SK-N-SH treated with all-trans-retinoic acid at 6 μM for 48 hours (cell line): ENCODE data around the gene GOLGA5.

ENCODE experiments used
- ATAC-seq: fragments of 200-7000 bp; cut with Tn5 transposase; 3 replicates; pipeline ENCODE4 v1.9.1; 2020; ENCODE audit warnings: mild to moderate bottlenecking, moderate library complexity
- ARNTL ChIP-seq: fragments of 450-650 bp; formaldehyde crosslinking; IDR thresholded peaks from 2 replicates; pipeline ENCODE4 v1.5.0; 2020; ENCODE audit warnings: low read depth, mild to moderate bottlenecking, moderate library complexity, borderline replicate concordance
- BACH2 ChIP-seq: fragments of 250-450 bp; sonication (Bioruptor Pico); IDR thresholded peaks from 2 replicates; pipeline ENCODE4 v1.9.0; 2021; ENCODE audit warnings: mild to moderate bottlenecking, borderline replicate concordance
- CSDC2 ChIP-seq: fragments of 250-450 bp; sonication (Bioruptor Pico); IDR thresholded peaks from 2 replicates; pipeline ENCODE4 v1.5.0; 2020; ENCODE audit warnings: mild to moderate bottlenecking, moderate library complexity
- ESRRG ChIP-seq: fragments of 250-450 bp; sonication (Bioruptor Pico); IDR thresholded peaks from 2 replicates; pipeline ENCODE4 v1.6.1; 2021; ENCODE audit warnings: mild to moderate bottlenecking
- GLIS3 ChIP-seq: fragments of 250-450 bp; sonication (Bioruptor Pico); IDR thresholded peaks from 2 replicates; pipeline ENCODE4 v1.5.0; 2020; ENCODE audit warnings: mild to moderate bottlenecking, moderate library complexity
- ISL1 ChIP-seq: fragments of 250-450 bp; sonication (Bioruptor Pico); IDR thresholded peaks from 2 replicates; pipeline ENCODE4 v2.1.2; 2022; ENCODE audit warnings: mild to moderate bottlenecking, moderate library complexity
- OSR1 ChIP-seq: fragments of 250-450 bp; sonication (Bioruptor Pico); IDR thresholded peaks from 2 replicates; pipeline ENCODE4 v1.8.0; 2022; ENCODE audit warnings: moderate library complexity, mild to moderate bottlenecking, inconsistent platforms
- PPARA ChIP-seq: fragments of 250-450 bp; sonication (Bioruptor Pico); IDR thresholded peaks from 2 replicates; pipeline ENCODE4 v1.5.0; 2020; ENCODE audit warnings: mild to moderate bottlenecking, borderline replicate concordance
- TCF4 ChIP-seq: fragments of 250-450 bp; sonication (Bioruptor Pico); IDR thresholded peaks from 2 replicates; pipeline ENCODE4 v1.8.0; 2021; ENCODE audit warnings: mild to moderate bottlenecking, moderate library complexity, borderline replicate concordance
- TOX ChIP-seq: fragments of 250-450 bp; sonication (Bioruptor Pico); IDR thresholded peaks from 2 replicates; pipeline ENCODE4 v1.8.0; 2021; ENCODE audit warnings: mild to moderate bottlenecking, moderate library complexity, borderline replicate concordance
- ZC3H10 ChIP-seq: fragments of 250-450 bp; sonication (Bioruptor Pico); IDR thresholded peaks from 2 replicates; pipeline ENCODE4 v1.5.1; 2021; ENCODE audit warnings: mild to moderate bottlenecking, moderate library complexity
- ZFP3 ChIP-seq: fragments of 250-450 bp; sonication (Bioruptor Pico); IDR thresholded peaks from 2 replicates; pipeline ENCODE4 v1.5.0; 2020; ENCODE audit warnings: mild to moderate bottlenecking, moderate library complexity
- ZNF565 ChIP-seq: fragments of 450-650 bp; formaldehyde crosslinking; conservative IDR thresholded peaks from 2 replicates; pipeline ENCODE4 v1.5.0; 2020; ENCODE audit warnings: low read depth, mild to moderate bottlenecking, moderate library complexity
- ZNF70 ChIP-seq: fragments of 450-650 bp; formaldehyde crosslinking; IDR thresholded peaks from 2 replicates; pipeline ENCODE4 v1.5.0; 2020; ENCODE audit warnings: mild to moderate bottlenecking, moderate library complexity
- ZNF8 ChIP-seq: fragments of 450-650 bp; formaldehyde crosslinking; IDR thresholded peaks from 2 replicates; pipeline ENCODE4 v1.5.0; 2020; ENCODE audit warnings: mild to moderate bottlenecking, moderate library complexity
- TF ChIP-seq, protein P1 (sequence below): fragments of 250-450 bp; sonication (Bioruptor Pico); IDR thresholded peaks from 2 replicates; pipeline ENCODE4 v1.8.0; 2021; ENCODE audit warnings: low read depth, mild to moderate bottlenecking, moderate library complexity, borderline replicate concordance
- TF ChIP-seq, protein P2 (sequence below): fragments of 250-450 bp; sonication (Bioruptor Pico); IDR thresholded peaks from 2 replicates; pipeline ENCODE4 v1.5.0; 2020; ENCODE audit warnings: mild to moderate bottlenecking, moderate library complexity
- TF ChIP-seq, protein P3 (sequence below): fragments of 250-450 bp; sonication (Bioruptor Pico); IDR thresholded peaks from 2 replicates; pipeline ENCODE4 v1.5.1; 2021; ENCODE audit warnings: mild to moderate bottlenecking, moderate library complexity
- TF ChIP-seq, protein P4 (sequence below): fragments of 250-450 bp; sonication (Bioruptor Pico); IDR thresholded peaks from 2 replicates; pipeline ENCODE4 v1.8.0; 2020; ENCODE audit warnings: mild to moderate bottlenecking, moderate library complexity, borderline replicate concordance

The GOLGA5 gene

DNA sequence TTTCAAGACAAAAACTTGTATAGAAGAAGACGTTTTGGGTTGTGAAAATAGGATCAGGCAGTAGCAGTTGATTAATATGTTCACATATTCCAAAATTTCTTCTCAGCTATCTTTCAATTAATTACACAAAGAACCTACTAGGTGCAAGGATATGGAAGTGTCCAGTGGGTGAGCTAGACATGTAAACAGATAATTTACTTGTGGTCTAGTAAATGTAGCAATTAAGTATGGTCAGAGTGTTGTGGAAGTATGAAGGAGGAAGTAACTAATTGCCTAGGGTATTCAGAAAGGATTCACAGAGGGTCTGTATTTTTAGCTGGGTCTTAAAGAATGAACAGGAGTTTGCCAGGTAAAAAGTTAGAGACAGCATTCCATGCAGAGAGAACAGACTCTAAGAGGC lies 5.9 kb downstream of the GOLGA5 start:
- TF ChIP-seq ZNF70 (CRISPR knock-in tag) (no peak), ISL1 (CRISPR knock-in tag) (no peak), ARNTL (CRISPR knock-in tag) (no peak), ZNF565 (CRISPR knock-in tag) (no peak), CSDC2 (CRISPR knock-in tag) (no peak), TOX (CRISPR knock-in tag) (no peak), TCF4 (CRISPR knock-in tag) (no peak), ESRRG (no peak), PPARA (CRISPR knock-in tag) (no peak), GLIS3 (CRISPR knock-in tag) (no peak)
- TF ChIP-seq, protein P1, sequence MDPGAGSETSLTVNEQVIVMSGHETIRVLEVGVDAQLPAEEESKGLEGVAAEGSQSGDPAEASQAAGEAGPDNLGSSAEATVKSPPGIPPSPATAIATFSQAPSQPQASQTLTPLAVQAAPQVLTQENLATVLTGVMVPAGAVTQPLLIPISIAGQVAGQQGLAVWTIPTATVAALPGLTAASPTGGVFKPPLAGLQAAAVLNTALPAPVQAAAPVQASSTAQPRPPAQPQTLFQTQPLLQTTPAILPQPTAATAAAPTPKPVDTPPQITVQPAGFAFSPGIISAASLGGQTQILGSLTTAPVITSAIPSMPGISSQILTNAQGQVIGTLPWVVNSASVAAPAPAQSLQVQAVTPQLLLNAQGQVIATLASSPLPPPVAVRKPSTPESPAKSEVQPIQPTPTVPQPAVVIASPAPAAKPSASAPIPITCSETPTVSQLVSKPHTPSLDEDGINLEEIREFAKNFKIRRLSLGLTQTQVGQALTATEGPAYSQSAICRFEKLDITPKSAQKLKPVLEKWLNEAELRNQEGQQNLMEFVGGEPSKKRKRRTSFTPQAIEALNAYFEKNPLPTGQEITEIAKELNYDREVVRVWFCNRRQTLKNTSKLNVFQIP (CRISPR knock-in tag) = no peak
- TF ChIP-seq, protein P2, sequence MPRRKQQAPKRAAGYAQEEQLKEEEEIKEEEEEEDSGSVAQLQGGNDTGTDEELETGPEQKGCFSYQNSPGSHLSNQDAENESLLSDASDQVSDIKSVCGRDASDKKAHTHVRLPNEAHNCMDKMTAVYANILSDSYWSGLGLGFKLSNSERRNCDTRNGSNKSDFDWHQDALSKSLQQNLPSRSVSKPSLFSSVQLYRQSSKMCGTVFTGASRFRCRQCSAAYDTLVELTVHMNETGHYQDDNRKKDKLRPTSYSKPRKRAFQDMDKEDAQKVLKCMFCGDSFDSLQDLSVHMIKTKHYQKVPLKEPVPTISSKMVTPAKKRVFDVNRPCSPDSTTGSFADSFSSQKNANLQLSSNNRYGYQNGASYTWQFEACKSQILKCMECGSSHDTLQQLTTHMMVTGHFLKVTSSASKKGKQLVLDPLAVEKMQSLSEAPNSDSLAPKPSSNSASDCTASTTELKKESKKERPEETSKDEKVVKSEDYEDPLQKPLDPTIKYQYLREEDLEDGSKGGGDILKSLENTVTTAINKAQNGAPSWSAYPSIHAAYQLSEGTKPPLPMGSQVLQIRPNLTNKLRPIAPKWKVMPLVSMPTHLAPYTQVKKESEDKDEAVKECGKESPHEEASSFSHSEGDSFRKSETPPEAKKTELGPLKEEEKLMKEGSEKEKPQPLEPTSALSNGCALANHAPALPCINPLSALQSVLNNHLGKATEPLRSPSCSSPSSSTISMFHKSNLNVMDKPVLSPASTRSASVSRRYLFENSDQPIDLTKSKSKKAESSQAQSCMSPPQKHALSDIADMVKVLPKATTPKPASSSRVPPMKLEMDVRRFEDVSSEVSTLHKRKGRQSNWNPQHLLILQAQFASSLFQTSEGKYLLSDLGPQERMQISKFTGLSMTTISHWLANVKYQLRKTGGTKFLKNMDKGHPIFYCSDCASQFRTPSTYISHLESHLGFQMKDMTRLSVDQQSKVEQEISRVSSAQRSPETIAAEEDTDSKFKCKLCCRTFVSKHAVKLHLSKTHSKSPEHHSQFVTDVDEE (CRISPR knock-in tag) = no peak
- TF ChIP-seq, protein P3, sequence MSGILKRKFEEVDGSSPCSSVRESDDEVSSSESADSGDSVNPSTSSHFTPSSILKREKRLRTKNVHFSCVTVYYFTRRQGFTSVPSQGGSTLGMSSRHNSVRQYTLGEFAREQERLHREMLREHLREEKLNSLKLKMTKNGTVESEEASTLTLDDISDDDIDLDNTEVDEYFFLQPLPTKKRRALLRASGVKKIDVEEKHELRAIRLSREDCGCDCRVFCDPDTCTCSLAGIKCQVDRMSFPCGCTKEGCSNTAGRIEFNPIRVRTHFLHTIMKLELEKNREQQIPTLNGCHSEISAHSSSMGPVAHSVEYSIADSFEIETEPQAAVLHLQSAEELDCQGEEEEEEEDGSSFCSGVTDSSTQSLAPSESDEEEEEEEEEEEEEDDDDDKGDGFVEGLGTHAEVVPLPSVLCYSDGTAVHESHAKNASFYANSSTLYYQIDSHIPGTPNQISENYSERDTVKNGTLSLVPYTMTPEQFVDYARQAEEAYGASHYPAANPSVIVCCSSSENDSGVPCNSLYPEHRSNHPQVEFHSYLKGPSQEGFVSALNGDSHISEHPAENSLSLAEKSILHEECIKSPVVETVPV (CRISPR knock-in tag) = no peak
- no peak for ATAC-seq

DNA sequence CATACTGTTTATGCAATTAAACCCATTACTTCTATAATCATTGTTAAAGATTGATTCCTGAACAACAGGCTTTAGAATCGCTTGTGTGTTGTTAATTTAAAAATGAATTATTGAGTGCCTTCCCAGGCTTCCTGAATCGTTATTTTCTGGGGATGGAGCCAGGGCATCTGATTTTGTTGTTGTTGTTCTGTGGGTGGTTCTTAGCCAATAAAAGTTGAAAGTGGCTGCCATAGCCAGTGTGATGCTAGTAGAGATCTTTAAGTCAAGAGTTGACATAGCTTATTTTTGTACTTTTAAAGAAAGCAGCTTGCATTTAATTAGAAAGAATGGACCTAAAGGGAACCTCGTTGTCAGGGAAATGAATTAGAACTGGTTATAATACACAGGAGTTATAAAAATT lies 6.4 kb downstream of the GOLGA5 start:
- TF ChIP-seq, protein P3 (CRISPR knock-in tag) = no peak
- TF ChIP-seq ZNF565 (CRISPR knock-in tag) = no peak
- TF ChIP-seq BACH2 (CRISPR knock-in tag) = no peak
- TF ChIP-seq TCF4 (CRISPR knock-in tag) = no peak
- no peak for TF ChIP-seq ZNF8 (CRISPR knock-in tag)
- TF ChIP-seq, protein P2 (CRISPR knock-in tag) = no peak
- TF ChIP-seq TOX (CRISPR knock-in tag) = no peak
- no peak for TF ChIP-seq OSR1 (CRISPR knock-in tag)
- TF ChIP-seq, protein P4, sequence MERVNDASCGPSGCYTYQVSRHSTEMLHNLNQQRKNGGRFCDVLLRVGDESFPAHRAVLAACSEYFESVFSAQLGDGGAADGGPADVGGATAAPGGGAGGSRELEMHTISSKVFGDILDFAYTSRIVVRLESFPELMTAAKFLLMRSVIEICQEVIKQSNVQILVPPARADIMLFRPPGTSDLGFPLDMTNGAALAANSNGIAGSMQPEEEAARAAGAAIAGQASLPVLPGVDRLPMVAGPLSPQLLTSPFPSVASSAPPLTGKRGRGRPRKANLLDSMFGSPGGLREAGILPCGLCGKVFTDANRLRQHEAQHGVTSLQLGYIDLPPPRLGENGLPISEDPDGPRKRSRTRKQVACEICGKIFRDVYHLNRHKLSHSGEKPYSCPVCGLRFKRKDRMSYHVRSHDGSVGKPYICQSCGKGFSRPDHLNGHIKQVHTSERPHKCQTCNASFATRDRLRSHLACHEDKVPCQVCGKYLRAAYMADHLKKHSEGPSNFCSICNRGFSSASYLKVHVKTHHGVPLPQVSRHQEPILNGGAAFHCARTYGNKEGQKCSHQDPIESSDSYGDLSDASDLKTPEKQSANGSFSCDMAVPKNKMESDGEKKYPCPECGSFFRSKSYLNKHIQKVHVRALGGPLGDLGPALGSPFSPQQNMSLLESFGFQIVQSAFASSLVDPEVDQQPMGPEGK (CRISPR knock-in tag) = no peak
- no peak for TF ChIP-seq ZC3H10 (CRISPR knock-in tag)
- no peak for TF ChIP-seq GLIS3 (CRISPR knock-in tag)
- no peak for TF ChIP-seq ZNF70 (CRISPR knock-in tag)
- TF ChIP-seq CSDC2 (CRISPR knock-in tag) = no peak
- TF ChIP-seq PPARA (CRISPR knock-in tag) = no peak
- TF ChIP-seq ZFP3 = no peak
- ATAC-seq = no peak
